Keratinocyte (primary cell): ENCODE results near the gene KCNQ2. TPM values are rescaled to one million over a fixed set of nuclear protein-coding genes. Genes with fewer than 3 reads are reported as not detected.

Experiments used
- DNase-seq: peaks from one replicate; pipeline ENCODE4 v3.0.0-alpha.2; 2011; ENCODE audit warnings: low read depth, missing footprints, low spot score
- FAIRE-seq: peaks from 2 replicates; lab custom pipeline; 2011; peaks lifted over from hg19 to GRCh38; lab: Jason Lieb, UNC
- H2AFZ ChIP-seq: 2 replicates; pipeline ENCODE4 v1.6.0; 2012; ENCODE audit warnings: low read length, control low read depth, inconsistent platforms; ENCODE audit not compliant: control insufficient read depth
- H3K27ac ChIP-seq: 2 replicates; pipeline ENCODE4 v1.5.1; 2011; ENCODE audit warnings: low read length; ENCODE audit not compliant: control insufficient read depth, insufficient read depth
- H3K27me3 ChIP-seq: 3 replicates; pipeline ENCODE4 v1.6.0; 2011; ENCODE audit warnings: low read length; ENCODE audit not compliant: control insufficient read depth, insufficient read depth; ENCODE audit errors: extremely low read depth
- H3K36me3 ChIP-seq, 2 experiments: 2 replicates in 1 of 2; 3 replicates in 1 of 2; pipeline ENCODE4 v1.5.1; 2011; ENCODE audit warnings: low read length in 2 of 2, mild to moderate bottlenecking in 1 of 2; ENCODE audit not compliant: control insufficient read depth in 2 of 2, insufficient read depth in 2 of 2; ENCODE audit errors: extremely low read depth in 1 of 2
- H3K4me1 ChIP-seq: 3 replicates; pipeline ENCODE4 v1.5.1; 2011; ENCODE audit warnings: low read length; ENCODE audit not compliant: control insufficient read depth, insufficient read depth; ENCODE audit errors: extremely low read depth
- H3K4me2 ChIP-seq: 3 replicates; pipeline ENCODE4 v1.6.0; 2011; ENCODE audit warnings: low read depth, low read length; ENCODE audit not compliant: control insufficient read depth, insufficient read depth; ENCODE audit errors: extremely low read depth
- H3K4me3 ChIP-seq, 3 experiments: fragments of 200-600 bp in 1 of 3; sonication (generic) in 1 of 3; 2 replicates in 2 of 3; 3 replicates in 1 of 3; pipeline ENCODE4 v1.5.1; 2011 to 2016; ENCODE audit warnings: low read length in 3 of 3, mild to moderate bottlenecking in 3 of 3, control low read depth in 2 of 3, inconsistent platforms in 1 of 3, low read depth in 1 of 3, mixed read lengths in 1 of 3, mixed run types in 1 of 3, moderate library complexity in 1 of 3; ENCODE audit not compliant: control insufficient read depth in 2 of 3, insufficient read depth in 2 of 3; ENCODE audit errors: extremely low read depth in 1 of 3
- H3K79me2 ChIP-seq: 2 replicates; pipeline ENCODE4 v1.6.0; 2012; ENCODE audit warnings: low read length; ENCODE audit not compliant: control insufficient read depth, insufficient read depth
- H3K9ac ChIP-seq: 3 replicates; pipeline ENCODE4 v1.6.0; 2011; ENCODE audit warnings: low read length; ENCODE audit not compliant: control insufficient read depth, insufficient read depth; ENCODE audit errors: extremely low read depth
- H3K9me1 ChIP-seq: 3 replicates; pipeline ENCODE4 v1.6.0; 2011; ENCODE audit warnings: low read length; ENCODE audit not compliant: control insufficient read depth, insufficient read depth; ENCODE audit errors: extremely low read depth
- H3K9me3 ChIP-seq: 2 replicates; pipeline ENCODE4 v1.5.1; 2012; ENCODE audit warnings: low read depth, low read length; ENCODE audit not compliant: control insufficient read depth
- H4K20me1 ChIP-seq: 3 replicates; pipeline ENCODE4 v1.6.0; 2011; ENCODE audit warnings: low read length; ENCODE audit not compliant: control insufficient read depth, insufficient read depth; ENCODE audit errors: extremely low read depth
- CTCF ChIP-seq, 3 experiments: IDR thresholded peaks in 1 of 3; conservative IDR thresholded peaks in 1 of 3; optimal IDR thresholded peaks in 1 of 3; 2 replicates in 2 of 3; 3 replicates in 1 of 3; pipeline versions ENCODE3 to v1.5.1; 2011; ENCODE audit warnings: low read length in 3 of 3, mild to moderate bottlenecking in 3 of 3, moderate library complexity in 2 of 3, control low read depth in 1 of 3, inconsistent platforms in 1 of 3; ENCODE audit not compliant: insufficient read depth in 2 of 3; ENCODE audit errors: extremely low read depth in 1 of 3
- EZH2 ChIP-seq: IDR thresholded peaks from one replicate; pipeline ENCODE4 v1.6.1; 2012; ENCODE audit warnings: inconsistent platforms, mild to moderate bottlenecking, low read length, moderate library complexity
- dilution Hi-C: fragments of 300-500 bp; cut with MboI; formaldehyde crosslinking; loops from one replicate; pipeline ENCODE4 v1.7.0; 2020; ENCODE audit warnings: low sequenced_read_pairs; ENCODE audit not compliant: extremely low pct_ligation_motif_present
- polyA plus RNA-seq, 5 experiments: library from polyadenylated mRNA; depleted of rRNA in 3 of 5; stranded (reverse) in 3 of 5; stranded (forward) in 1 of 5; unstranded in 1 of 5; fragments of >200 nt; gene quantifications; 1 replicate in 1 of 5; 2 replicates in 3 of 5; 3 replicates in 1 of 5; pipeline versions ENCODE4 v1.2.1 to v1.2.3, GENCODE V29; 2011 to 2012; ENCODE audit warnings: missing spikeins in 2 of 5, low read depth in 1 of 5, low replicate concordance in 1 of 5

The KCNQ2 gene
- polyA plus RNA-seq, 1 donor (not counting 4 experiments of a cell fraction or from before 2014, with no cell fraction given) = not detected

- no peaks in the 10 kb centered on the region for H3K9me1 ChIP-seq
- TF ChIP-seq EZH2 = no peak
- no peak for TF ChIP-seq CTCF (optimal IDR thresholded peaks at IDR 0.05 in 1 of 3, IDR thresholded peaks at IDR 0.05 in 1 of 3, conservative IDR thresholded peaks at IDR 0.05 in 1 of 3; ENCODE audit: extremely low read depth in 1 of 3, insufficient read depth in 2 of 3, low read length in 3 of 3)
- H3K36me3 ChIP-seq = no peaks in the 10 kb centered on the region
- H2AFZ ChIP-seq = no peak overlapping the region
- H3K4me2 ChIP-seq = no peak overlapping the region
- H3K27ac ChIP-seq = no peak overlapping the region
- no peak overlapping the region for H3K9ac ChIP-seq
- DNase-seq (no peak), FAIRE-seq (no peak)
- H3K4me3 ChIP-seq = no peak overlapping the region
- no peaks in the 10 kb centered on the region for H4K20me1 ChIP-seq
- no peaks in the 10 kb centered on the region for H3K79me2 ChIP-seq
- peaks cover 62% of the 10 kb centered on the region for H3K27me3 ChIP-seq
- H3K9me3 ChIP-seq = no peaks in the 10 kb centered on the region
- peaks cover 2% of the 10 kb centered on the region for H3K4me1 ChIP-seq
- dilution Hi-C loops = no loop called here
Observed at GRCh38 chr20:63500151-63500901, 27.9 kb upstream of the KCNQ2 start.

GRCh38 chr20:63499338-63499969 is 27.0 kb upstream of the KCNQ2 start:
- TF ChIP-seq CTCF (optimal IDR thresholded peaks at IDR 0.05 in 1 of 3, IDR thresholded peaks at IDR 0.05 in 1 of 3, conservative IDR thresholded peaks at IDR 0.05 in 1 of 3; ENCODE audit: extremely low read depth in 1 of 3, insufficient read depth in 2 of 3, low read length in 3 of 3) (no peak), EZH2 (peak; percentile 73)
- dilution Hi-C loops = no loop called here
- Histone ChIP-seq H3K9me1 (no peaks in the 10 kb centered on the region), H3K9me3 (no peaks in the 10 kb centered on the region), H3K4me3 (no peak overlapping the region), H3K27ac (no peak overlapping the region), H3K79me2 (no peaks in the 10 kb centered on the region), H3K27me3 (peaks cover 59% of the 10 kb centered on the region), H3K36me3 (no peaks in the 10 kb centered on the region), H3K4me2 (no peak overlapping the region), H3K4me1 (peaks cover 2% of the 10 kb centered on the region), H2AFZ (no peak overlapping the region), H4K20me1 (no peaks in the 10 kb centered on the region), H3K9ac (no peak overlapping the region)
- FAIRE-seq (no peak), DNase-seq (no peak)
